H54 (cell line): Measurements from ENCODE around the gene PCYT1B.

Experiments used
- DNase-seq: peaks from one replicate; pipeline ENCODE4 v3.0.0; 2011; ENCODE audit warnings: low spot score, mixed read lengths; ENCODE audit not compliant: insufficient read length
- FAIRE-seq: peaks from 3 replicates; lab custom pipeline; 2011; peaks lifted over from hg19 to GRCh38; lab: Jason Lieb, UNC
- POLR2A ChIP-seq: IDR thresholded peaks from 2 replicates; pipeline ENCODE4 v1.6.1; 2011; ENCODE audit warnings: low read depth, mild to moderate bottlenecking, low read length

The PCYT1B gene

DNA sequence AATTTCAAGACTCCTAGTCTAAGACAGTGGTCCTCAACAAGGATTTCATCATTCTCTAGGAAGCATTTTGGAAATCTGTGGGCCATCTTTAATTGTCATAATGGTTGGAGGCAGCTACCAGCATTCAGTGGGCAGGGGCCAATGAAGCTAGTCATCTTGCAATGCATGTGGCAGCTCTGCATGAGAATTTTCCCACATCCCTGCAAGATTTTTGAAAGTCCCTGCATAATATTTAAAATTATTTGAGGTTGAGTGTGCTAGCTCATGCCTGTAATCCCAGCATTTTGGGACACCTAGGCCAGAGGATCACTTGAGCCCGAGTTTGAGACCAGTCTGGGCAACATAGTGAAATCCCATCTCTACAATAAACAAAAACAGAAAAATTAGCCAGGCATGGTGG is 44.0 kb downstream of the PCYT1B start:
- no peak for TF ChIP-seq POLR2A
- no peak for FAIRE-seq
- DNase-seq = no peak

DNA sequence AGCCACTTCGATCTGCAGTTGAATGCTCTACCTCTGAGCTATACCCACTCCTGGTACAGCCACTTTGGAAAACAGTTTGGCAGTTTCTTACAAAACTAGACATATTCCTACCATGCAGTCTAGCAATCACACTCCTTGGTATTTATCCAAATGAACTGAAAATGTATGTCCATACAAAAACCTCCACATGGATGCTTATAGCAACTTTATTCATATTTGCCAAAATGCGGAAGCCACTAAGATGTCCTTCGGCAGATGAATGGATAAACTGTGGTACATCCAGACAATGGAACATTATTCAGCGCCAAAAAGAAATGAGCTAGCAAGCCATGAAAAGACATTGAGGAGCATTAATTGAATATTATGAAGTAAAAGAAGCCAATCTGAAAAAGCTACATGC is 45.3 kb downstream of the PCYT1B start:
- DNase-seq = no peak
- TF ChIP-seq POLR2A = no peak
- no peak for FAIRE-seq

DNA sequence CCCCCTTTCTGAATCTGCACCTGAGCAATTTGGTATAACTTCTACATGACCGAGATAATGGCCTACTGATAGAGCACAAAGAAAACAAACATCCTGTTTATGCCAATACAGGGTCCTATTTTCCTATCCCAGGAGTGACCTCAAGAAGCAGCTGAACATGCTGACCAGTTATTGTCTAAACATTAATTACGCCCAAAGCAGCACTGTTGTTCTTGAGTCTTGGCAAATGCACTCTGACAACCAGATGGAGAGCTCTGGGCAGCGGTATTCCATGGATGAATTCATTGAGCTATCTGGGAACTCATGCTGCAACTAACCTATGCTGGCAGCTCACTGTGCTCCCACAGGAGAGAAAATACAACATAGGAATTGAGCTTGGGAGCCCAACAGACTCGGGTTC is 52.6 kb downstream of the PCYT1B start:
- FAIRE-seq (no peak), DNase-seq (no peak)
- no peak for TF ChIP-seq POLR2A

DNA sequence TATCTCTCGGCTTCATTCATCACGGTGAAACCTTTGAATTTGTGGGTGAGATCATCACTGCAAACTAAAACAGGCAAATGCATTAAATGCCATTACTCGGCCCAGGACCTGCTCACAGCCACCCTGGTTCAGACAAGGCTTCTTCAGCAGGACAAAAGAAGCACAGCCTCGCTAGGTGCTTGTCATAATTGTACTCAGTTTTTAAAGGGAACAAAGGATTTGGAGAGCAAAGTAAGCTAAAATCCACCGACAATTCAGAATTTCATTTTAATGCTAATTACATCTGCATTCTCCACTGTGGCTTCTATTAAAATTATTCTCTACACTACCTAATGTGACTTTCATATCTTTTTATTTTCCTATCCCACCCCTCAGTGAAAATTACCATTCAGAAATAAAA is 57.0 kb downstream of the PCYT1B start:
- TF ChIP-seq POLR2A = no peak
- FAIRE-seq = no peak
- no peak for DNase-seq

DNA sequence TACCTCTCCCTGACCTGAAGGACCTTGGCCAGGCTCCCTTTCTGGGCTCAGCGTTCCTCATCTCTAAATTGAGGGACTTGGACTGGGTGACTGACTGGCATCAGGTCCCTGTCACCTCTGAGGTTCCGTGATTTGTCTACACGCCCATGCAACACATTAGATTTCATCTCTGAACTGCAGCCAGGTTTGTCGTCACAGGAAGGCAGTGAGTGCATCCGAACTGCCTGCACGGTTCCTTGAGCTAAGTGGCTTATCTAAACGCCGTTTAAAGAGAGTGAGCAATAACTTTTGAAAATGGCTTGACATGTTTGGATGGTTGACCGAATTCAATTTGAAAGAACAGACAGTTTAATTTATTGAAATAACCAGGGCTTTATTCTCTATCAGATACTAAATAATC is 70.1 kb downstream of the PCYT1B start:
- no peak for DNase-seq
- no peak for TF ChIP-seq POLR2A
- no peak for FAIRE-seq

DNA sequence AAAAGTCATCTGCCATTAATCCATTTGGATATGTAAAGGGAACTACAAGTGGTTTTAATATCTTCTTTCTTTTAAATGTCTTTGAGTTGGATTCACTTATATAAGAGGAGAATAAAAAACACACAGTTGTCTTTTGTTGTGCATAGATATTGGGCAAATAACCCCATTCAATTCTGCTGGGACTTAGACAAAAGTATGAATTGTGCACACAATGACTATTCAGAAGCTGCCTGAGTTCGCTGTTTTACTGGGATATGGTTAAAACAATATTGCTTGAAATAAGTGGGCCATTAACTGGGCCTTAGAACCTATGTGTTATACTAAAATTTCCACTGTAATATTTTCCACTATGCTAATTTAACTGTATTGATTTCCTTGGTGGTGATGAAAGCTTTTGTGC is 71.7 kb downstream of the PCYT1B start:
- FAIRE-seq (no peak), DNase-seq (no peak)
- TF ChIP-seq POLR2A = no peak

DNA sequence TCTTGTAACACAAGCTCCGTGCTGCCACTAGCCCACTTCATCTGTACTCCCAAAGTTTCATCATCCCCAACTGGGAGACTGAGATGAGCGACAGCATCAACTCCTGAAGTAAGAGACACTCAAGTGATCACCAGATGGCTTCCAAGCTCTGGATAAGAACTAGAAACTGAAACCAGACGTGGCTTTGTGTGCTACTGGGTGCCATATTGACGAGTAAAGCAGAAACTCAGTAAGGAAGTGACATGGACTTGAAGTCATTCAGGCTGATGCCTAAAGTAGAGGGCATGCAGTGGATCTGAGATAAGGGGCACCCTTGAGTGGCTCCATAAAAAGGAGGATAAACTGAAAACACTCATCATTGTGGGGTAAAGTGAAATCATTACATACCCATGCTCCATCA is 72.4 kb downstream of the PCYT1B start:
- TF ChIP-seq POLR2A = no peak
- FAIRE-seq (no peak), DNase-seq (no peak)

DNA sequence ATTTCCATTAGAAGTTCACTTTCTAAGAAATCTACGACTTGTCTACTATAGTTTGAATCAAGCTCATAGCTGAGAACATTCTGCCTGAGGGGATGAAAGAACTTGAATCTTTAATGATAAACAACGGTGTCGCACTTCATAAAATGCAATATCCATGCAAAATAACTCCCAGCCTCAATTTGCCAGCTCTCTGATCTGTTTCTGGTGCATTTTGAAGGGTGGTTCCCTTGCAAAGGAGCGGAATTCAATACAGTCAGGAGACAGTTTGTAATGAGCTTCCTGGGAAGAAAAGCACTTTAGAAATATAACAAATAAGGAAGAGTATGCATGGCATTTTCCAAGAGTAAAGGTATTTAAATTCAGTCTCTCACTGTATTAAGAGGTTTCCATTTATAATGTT is 80.0 kb downstream of the PCYT1B start:
- DNase-seq (no peak), FAIRE-seq (no peak)
- TF ChIP-seq POLR2A = no peak

DNA sequence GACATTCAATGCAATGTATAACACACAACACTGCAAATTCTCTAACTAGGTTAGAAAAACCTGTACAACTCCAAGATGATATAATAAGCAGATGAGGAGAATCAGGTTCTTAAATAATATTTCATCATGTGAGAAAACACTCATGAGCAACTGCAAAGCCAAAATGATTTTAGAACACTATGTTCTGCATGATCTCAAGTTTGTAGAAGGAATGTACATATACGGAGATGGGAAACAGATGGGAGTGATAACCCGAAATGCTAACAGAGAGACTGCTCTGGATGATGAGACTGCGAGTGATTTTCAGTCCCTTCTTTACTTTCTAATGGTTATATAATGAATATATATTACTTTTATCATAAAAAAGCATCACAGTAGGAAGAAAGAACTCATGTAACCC is 80.9 kb downstream of the PCYT1B start:
- no peak for FAIRE-seq
- no peak for DNase-seq
- no peak for TF ChIP-seq POLR2A

DNA sequence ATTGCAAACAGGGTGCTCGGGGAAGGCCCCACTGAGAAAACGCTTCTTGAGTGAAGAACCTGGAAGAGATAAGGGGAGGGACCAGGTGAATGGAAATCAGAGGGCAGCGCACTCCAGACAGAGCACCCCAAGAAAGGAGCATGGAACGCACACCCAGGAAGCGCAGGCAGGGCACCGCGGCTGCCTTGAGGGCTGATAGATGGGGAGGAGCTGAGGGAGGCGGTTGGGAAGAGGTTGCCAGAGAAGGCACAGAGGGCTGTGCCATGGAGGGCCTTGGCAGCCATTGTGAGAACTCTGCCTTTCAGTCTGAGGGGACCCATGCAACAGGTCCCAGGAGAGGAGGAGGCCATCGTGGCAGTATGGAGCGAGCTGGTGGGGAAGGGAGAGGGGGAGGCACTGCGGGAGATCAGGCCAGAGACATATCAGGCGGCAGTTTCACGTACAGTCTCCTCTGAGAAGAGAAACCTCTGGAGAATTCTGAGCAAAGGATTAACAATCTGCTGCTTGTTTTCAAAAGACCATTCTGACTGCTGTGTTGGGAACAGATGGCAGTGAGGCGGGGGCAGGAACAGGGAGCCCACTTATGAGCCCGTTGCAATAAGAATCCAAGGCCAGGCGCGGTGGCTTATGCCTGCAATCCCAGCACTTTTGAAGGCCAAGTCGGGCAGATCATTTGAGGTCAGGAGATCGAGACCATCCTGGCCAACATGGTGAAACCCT is 83.7 kb downstream of the PCYT1B start:
- FAIRE-seq = no peak
- TF ChIP-seq POLR2A = no peak
- no peak for DNase-seq

DNA sequence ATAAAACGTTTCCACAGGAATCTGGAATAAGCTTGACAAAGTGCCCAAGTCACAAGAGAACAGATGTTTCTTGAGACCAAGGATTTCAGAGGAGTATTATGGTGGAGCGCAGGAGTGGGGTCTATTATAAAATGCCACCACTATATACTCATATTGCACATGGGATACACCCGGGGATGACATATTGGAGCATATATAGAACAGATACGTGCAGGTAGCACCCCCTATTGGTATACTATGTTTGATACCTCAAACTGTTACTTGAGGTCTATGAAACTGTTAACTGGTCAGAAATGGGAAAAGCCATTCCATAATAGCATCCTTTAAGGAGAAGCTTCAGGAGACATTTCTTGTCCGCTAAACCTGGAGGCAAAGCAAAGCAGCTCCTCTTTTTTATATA is 86.0 kb downstream of the PCYT1B start:
- no peak for DNase-seq
- no peak for TF ChIP-seq POLR2A
- FAIRE-seq = no peak

DNA sequence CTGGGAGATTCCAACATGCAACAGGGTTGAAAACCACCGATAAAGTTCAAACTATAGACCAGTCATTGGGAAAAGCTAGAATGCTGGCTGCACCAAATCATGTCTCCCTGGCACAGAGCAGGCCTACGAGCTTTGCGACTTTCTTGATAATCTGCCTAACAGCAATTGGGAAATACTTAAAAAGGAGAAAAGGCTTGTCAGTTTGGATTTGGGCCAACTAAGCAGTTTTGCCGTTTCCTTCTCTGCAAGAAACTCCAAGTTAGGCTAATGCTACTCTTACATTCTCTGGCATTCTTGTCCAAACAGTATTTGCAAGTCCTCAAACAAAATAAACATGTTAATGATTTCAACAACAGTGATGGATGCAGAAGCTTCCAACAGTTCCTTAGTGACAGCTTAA is 94.1 kb downstream of the PCYT1B start:
- FAIRE-seq (no peak), DNase-seq (no peak)
- TF ChIP-seq POLR2A = no peak

DNA sequence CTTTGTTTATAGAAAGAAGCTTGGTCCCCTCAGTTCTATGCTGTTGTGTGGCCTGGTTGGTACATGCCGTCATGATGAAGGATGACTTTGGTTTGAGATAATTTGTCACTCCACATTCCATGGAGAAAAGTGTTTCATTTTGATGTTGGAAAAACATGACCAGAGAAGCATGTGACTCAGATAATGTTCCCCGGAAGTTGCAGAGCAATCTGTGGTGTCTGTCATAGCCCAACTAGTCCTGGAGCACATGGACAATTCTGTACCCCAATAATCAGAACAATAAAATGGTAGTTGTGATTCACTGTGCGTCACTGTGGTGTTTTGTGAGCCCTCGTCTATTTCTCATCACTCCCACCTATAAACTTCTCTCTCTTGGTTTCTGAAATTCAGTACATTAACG is 97.0 kb downstream of the PCYT1B start:
- FAIRE-seq (no peak), DNase-seq (no peak)
- no peak for TF ChIP-seq POLR2A

DNA sequence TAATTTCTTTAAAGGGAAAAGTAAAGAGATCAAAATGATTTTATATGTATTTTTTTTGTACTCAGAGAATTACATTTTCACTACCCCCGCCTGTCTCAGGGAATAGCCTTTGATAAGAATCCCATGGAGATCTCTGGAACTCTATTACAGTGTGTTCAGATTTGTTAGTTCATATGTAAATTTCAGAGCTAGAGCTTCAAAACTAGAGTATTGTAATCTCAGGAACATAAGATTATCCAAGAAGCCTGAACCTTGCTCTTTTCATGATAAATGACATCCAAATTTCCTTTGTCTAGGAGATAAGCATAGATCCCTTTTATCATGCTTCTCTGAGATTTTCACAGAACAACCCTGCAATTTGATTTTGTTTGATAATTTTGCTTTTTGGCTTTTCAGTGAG is 99.2 kb downstream of the PCYT1B start:
- no peak for TF ChIP-seq POLR2A
- FAIRE-seq = no peak
- no peak for DNase-seq

DNA sequence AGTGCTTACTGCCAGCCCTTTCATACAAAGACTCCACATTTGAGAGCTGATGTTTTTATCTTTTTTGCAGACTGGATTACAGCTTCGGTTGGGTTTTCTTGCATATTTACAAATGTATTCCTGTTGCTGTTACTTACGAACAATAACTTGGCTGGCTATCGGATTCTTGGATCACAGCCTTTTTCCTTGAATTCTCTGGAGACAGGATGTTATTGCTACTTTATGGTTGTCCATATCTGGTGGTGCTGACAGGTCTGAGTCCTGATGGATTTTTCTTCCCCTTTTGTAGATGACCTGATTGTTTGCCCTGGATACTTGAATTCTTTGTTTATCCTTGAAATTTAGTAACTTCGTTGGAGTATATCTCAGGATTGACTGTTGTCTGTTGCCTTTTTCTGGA is 104.4 kb downstream of the PCYT1B start:
- FAIRE-seq (no peak), DNase-seq (no peak)
- TF ChIP-seq POLR2A = no peak
